Fibroblast of pulmonary artery (primary cell): ENCODE data around the gene LYSMD4.

Experiments
- DNase-seq: peaks from one replicate; pipeline ENCODE4 v3.0.0-alpha.2; 2010; ENCODE audit warnings: low read depth
- H3K4me3 ChIP-seq: replicated peaks from 2 replicates; pipeline ENCODE4 v1.5.1; 2011; ENCODE audit warnings: low read depth, mild to moderate bottlenecking, control low read depth, low read length, moderate library complexity
- CTCF ChIP-seq: IDR thresholded peaks from 2 replicates; pipeline ENCODE4 v1.5.1; 2011; ENCODE audit warnings: mild to moderate bottlenecking, control low read depth, low read length, inconsistent platforms; ENCODE audit errors: missing control alignments

LYSMD4 gene

GRCh38 chr15:99722406-99722805 is 10.8 kb downstream of the LYSMD4 start:
- DNase-seq: no peak
- no peak for TF ChIP-seq CTCF
- no peak overlapping the region for H3K4me3 ChIP-seq

GRCh38 chr15:99721896-99722295 is 11.3 kb downstream of the LYSMD4 start:
- H3K4me3 ChIP-seq: no peak overlapping the region
- TF ChIP-seq CTCF: no peak
- no peak for DNase-seq

GRCh38 chr15:99721104-99721778 is 12.0 kb downstream of the LYSMD4 start:
- DNase-seq: no peak
- H3K4me3 ChIP-seq: no peak overlapping the region
- TF ChIP-seq CTCF: no peak

- no peak for TF ChIP-seq CTCF
- no peak for DNase-seq
- H3K4me3 ChIP-seq: no peak overlapping the region
Measured at GRCh38 chr15:99720533-99720932, 12.7 kb downstream of the LYSMD4 start.

GRCh38 chr15:99719096-99719541 is 14.1 kb downstream of the LYSMD4 start:
- H3K4me3 ChIP-seq: no peak overlapping the region
- TF ChIP-seq CTCF: no peak
- DNase-seq: peak; percentile 53

- DNase-seq: no peak
- TF ChIP-seq CTCF: no peak
- no peak overlapping the region for H3K4me3 ChIP-seq
Measured at GRCh38 chr15:99718421-99718820, 14.8 kb downstream of the LYSMD4 start.
